A549 (cell line): ENCODE data around the gene ACAT2.

Source experiments
- CEBPB ChIP-seq, 2 experiments: fragments of >200 bp in 1 of 2; sonication (Bioruptor Twin) in 1 of 2; formaldehyde crosslinking in 1 of 2; IDR thresholded peaks; 2 replicates each; pipeline ENCODE4 v1.6.1; 2012 to 2016
- KDM5A ChIP-seq: fragments of 200-600 bp; sonication (generic); IDR thresholded peaks from 2 replicates; pipeline ENCODE4 v1.6.1; 2016; ENCODE audit warnings: antibody characterized with exemption, mild to moderate bottlenecking
- TF ChIP-seq, protein P1 (sequence below): fragments of >200 bp; sonication (Bioruptor Twin); formaldehyde crosslinking; IDR thresholded peaks from 3 replicates; pipeline ENCODE4 v1.5.1; 2016
- TF ChIP-seq, protein P2 (sequence below): fragments of 200-600 bp; sonication (generic); IDR thresholded peaks from 2 replicates; pipeline ENCODE4 v1.6.1; 2016; ENCODE audit warnings: antibody characterized with exemption, mild to moderate bottlenecking, moderate library complexity

DNA sequence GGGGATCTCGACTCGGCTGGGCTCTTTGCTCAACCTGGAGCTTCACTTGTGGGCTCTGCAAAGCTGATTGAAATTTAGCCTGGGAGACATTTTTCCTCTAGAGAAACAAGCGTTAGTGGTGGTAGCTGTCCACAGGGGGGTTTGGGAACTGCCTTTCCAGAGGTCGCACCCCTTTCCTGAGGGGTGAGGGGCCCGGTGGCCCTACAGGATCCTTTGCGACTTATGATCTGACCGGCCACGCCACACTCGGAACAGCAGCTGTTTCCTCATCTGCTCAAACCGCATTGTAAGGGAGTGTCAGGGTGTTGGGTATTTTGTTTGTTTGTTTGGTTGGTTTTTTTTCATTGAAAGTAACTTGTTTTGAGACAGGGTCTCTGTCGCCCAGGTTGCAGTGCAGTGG, 59.3 kb downstream of the ACAT2 start:
- TF ChIP-seq KDM5A (no peak), CEBPB (IDR thresholded peaks at IDR 0.05) (no peak)
- TF ChIP-seq, protein P1, sequence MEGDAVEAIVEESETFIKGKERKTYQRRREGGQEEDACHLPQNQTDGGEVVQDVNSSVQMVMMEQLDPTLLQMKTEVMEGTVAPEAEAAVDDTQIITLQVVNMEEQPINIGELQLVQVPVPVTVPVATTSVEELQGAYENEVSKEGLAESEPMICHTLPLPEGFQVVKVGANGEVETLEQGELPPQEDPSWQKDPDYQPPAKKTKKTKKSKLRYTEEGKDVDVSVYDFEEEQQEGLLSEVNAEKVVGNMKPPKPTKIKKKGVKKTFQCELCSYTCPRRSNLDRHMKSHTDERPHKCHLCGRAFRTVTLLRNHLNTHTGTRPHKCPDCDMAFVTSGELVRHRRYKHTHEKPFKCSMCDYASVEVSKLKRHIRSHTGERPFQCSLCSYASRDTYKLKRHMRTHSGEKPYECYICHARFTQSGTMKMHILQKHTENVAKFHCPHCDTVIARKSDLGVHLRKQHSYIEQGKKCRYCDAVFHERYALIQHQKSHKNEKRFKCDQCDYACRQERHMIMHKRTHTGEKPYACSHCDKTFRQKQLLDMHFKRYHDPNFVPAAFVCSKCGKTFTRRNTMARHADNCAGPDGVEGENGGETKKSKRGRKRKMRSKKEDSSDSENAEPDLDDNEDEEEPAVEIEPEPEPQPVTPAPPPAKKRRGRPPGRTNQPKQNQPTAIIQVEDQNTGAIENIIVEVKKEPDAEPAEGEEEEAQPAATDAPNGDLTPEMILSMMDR, result no peak
- TF ChIP-seq, protein P2, sequence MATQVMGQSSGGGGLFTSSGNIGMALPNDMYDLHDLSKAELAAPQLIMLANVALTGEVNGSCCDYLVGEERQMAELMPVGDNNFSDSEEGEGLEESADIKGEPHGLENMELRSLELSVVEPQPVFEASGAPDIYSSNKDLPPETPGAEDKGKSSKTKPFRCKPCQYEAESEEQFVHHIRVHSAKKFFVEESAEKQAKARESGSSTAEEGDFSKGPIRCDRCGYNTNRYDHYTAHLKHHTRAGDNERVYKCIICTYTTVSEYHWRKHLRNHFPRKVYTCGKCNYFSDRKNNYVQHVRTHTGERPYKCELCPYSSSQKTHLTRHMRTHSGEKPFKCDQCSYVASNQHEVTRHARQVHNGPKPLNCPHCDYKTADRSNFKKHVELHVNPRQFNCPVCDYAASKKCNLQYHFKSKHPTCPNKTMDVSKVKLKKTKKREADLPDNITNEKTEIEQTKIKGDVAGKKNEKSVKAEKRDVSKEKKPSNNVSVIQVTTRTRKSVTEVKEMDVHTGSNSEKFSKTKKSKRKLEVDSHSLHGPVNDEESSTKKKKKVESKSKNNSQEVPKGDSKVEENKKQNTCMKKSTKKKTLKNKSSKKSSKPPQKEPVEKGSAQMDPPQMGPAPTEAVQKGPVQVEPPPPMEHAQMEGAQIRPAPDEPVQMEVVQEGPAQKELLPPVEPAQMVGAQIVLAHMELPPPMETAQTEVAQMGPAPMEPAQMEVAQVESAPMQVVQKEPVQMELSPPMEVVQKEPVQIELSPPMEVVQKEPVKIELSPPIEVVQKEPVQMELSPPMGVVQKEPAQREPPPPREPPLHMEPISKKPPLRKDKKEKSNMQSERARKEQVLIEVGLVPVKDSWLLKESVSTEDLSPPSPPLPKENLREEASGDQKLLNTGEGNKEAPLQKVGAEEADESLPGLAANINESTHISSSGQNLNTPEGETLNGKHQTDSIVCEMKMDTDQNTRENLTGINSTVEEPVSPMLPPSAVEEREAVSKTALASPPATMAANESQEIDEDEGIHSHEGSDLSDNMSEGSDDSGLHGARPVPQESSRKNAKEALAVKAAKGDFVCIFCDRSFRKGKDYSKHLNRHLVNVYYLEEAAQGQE, result no peak
